CD4-positive, alpha-beta T cell treated with Interleukin-15 for 4 hours (primary cell): ENCODE data around the gene TPSAB1.
"Not testable (repeated sequence)": the region's sequence is repeated elsewhere in the genome, so short reads cannot be mapped to it uniquely, and the experiment has no call there.

Source experiments
- DNase-seq: peaks from one replicate; pipeline ENCODE4 v3.0.0-alpha.2; 2020; ENCODE audit warnings: low spot score

Gene TPSAB1

GRCh38 chr16:1247903-1248537, 7.5 kb downstream of the TPSAB1 start:
- not testable (repeated sequence) for DNase-seq

DNA sequence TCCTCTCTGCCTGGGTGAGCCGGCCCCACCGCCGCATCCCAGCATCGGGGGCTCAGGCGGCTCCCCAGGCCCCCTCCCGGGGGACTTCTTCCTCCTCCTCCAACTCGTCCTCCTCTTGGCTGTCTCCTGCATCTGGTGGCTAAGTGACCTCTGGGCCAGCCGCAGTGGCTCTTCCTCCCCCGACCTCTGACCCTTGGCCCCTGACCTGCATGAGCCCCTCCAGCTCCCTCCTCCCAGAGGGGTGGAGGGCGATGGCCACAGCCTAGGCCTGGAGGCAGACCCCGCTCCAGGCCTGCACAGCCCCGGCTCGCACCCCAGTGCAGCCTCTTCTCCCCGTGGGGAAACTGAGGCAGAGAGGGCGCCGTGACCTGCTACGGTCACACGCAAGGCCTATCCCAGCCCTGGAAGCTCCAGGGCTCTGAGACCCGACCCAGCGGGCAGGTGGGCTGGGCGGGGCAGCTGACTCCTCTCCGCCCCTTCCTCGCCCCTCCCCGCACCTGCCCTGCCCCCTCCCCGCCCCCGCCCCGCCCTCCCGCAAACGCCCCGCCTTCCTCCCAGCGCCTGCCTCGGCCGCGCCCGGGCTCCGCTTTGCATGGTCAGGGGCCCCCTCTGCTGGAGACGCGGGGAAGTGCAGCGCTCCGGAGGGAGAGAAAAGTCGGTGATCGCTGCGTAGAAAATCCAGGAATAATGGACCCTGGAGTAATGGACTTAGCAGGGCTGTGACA, 8.7 kb downstream of the TPSAB1 start:
- DNase-seq: not testable (repeated sequence)

DNA sequence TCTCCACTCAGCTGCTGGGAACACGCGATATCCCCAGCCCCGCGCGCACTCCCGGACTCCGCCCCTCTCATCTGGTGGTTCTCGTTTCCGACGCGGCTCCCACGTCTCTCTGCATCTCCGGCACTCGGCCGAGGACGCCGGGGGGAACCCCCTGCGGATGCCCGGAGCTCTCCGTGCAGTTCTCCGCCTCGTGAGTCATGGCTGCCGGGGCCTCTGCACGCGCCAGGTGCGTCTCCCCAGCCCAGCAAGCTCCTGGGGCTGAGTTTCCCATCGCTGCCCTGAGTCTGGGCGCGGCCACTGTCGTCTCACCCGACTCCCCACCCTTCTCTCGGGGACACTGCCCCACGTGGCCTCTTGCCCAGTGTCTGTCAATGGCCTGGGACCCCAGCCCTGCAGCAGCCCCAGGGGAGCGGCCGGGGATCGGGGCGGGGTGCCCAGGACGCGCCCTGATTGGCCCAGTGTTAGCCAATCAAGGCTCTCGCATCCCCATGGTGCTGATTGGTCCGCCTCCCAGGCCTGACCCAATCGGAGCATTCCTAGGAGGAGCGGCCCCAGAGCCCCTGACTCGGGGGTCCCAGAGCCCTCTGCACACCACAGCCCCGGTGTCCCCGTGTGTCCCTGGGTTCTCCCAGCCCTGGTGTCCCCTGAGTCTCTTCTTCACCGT, 13.3 kb downstream of the TPSAB1 start:
- DNase-seq: not testable (repeated sequence)

DNA sequence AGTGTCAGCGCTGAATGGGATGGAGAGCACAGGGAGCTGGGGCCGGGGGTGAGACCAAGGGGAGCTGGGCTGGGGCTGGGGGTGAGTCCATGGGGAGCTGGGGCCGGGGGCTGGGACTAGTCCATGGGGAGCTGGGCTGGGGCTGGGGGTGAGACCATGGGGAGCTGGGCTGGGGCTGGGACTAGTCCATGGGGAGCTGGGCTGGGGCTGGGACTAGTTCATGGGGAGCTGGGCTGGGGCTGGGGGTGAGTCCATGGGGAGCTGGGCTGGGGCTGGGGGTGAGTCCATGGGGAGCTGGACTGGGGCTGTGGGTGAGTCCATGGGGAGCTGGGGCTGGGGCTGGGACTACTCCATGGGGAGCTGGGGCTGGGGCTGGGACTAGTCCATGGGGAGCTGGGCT, 14.3 kb downstream of the TPSAB1 start:
- not testable (repeated sequence) for DNase-seq

GRCh38 chr16:1255276-1256122, 15.0 kb downstream of the TPSAB1 start, which contains the start of gene TPSD1:
TPSD1 (plus strand) TSS chr16:1256069; CDS start chr16:1256281, 212 bp downstream.
- not testable (repeated sequence) for DNase-seq

- DNase-seq: not testable (repeated sequence)
Measured at GRCh38 chr16:1256296-1256873, 15.9 kb downstream of the TPSAB1 start.

DNA sequence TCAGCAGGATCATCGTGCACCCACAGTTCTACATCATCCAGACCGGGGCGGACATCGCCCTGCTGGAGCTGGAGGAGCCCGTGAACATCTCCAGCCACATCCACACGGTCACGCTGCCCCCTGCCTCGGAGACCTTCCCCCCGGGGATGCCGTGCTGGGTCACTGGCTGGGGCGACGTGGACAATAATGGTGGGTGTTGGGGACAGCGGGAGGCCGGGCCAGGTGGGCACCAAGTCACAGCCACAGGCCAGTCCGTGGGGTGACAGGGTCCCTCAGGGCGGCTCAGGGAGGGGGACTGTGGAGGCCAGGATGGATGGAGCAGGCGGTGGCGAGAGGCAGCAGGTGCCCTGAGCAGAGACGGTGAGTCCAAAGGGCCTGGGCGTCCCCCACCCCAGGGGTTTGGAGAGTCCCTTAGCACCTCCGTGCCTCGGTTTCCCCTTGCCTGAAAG, 16.4 kb downstream of the TPSAB1 start:
- no peak for DNase-seq

GRCh38 chr16:1257561-1258224, 17.2 kb downstream of the TPSAB1 start:
- no peak for DNase-seq

DNA sequence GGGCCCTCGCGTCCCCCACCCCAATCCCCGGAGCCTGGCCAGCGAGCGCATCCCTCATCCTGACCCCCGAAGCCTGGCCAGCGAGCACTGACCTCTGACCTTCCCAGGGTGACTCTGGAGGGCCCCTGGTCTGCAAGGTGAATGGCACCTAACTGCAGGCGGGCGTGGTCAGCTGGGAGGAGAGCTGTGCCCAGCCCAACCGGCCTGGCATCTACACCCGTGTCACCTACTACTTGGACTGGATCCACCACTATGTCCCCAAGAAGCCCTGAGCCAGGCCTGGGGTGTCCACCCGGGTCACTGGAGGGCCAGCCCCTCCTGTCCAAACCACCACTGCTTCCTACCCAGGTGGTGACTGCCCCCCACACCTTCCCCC, 17.7 kb downstream of the TPSAB1 start:
- no peak for DNase-seq

- no peak for DNase-seq
Measured at GRCh38 chr16:1258906-1259759, 18.6 kb downstream of the TPSAB1 start.

DNA sequence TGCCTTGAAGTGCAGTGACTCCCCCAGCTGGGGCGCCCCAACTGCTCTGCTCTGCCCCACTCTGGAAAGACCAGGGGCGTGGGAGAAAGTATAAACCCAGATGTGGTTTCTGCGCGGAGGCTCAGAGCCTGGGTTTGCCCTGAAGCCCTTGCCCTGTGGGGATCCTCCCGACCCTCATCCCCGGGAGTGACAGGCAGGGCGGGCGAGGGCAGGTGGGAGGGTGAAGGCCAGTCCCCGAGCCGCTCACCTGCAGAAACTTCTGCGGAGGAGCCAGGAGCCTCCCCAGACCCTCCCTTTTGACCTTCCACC, 19.2 kb downstream of the TPSAB1 start:
- DNase-seq: no peak

- DNase-seq: no peak
Measured at GRCh38 chr16:1260101-1260680, 19.7 kb downstream of the TPSAB1 start.

DNA sequence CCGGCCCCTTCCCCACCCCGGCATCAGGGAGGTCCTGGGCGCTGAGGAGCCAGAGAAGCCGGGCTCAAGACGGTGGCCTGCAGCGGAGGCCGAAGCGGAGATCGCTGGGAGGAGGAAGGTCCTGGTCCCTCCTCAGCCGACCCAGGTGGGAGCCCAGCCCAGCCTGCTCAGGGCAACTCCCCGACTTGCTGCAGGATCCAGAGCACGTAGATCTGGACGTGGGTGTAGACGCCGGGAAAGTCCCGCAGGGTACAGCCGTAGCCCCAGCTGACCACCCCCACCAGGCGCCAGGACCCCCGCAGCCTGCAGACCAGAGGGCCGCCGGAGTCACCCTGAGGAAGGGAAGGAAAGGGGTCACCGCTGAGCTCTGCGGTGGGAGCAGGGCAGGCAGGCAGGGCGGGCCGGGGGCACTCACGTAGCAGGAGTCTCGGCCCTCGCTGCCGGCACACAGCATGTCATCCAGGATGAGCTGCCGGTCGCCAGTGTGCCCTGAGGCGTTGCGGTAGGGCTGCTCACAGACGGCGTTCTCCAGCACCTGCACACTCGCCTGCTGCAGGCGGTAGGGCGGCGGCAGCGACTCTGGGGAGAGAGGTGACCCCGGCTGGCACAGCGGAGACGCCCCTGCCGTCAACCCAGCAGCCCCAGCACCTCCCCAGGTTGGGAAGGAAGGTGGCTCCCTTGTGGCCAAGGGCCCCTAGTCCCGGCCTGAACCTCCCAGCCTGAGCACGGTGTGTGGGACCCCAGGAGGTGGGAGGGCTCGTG, 20.8 kb downstream of the TPSAB1 start:
- DNase-seq: no peak

DNA sequence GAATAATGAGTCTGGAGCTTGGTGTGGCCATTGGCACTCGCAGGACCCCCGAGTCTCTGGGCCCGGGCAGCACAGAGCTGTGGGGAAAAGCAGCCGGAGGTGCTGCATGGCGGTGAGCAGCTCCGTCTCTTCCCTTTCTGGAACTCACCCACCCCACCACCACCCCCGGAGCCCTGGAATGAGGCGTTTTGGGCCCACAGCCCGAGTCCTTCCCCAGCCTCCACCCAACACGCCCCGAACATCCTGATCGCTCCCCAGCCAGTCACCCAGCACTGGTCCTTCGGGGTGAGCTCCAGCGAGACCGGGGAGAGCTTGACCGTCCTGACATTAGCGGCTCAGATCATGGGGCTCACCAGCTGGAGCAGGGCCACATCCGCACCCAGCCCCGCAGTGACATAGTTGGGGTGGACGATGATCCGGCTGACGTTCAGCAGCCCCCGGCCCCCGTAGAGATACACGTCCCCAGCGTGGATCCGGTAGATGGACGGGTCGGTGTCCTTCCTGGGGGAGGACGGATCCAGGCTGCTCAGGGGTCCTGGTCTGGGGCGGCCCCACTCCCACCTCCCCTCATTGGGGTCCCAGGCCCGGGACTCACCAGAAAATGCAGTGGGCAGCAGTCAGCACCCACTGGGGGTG, 21.8 kb downstream of the TPSAB1 start:
- DNase-seq: no peak

- DNase-seq: no peak
Measured at GRCh38 chr16:1262846-1263221, 22.3 kb downstream of the TPSAB1 start.

- DNase-seq: no peak
Measured at GRCh38 chr16:1263591-1264344, 23.3 kb downstream of the TPSAB1 start.

- no peak for DNase-seq
Measured at GRCh38 chr16:1264345-1265089, 24.0 kb downstream of the TPSAB1 start.
